Measurements from ENCODE around the gene NEGR1.

Gene NEGR1

GRCh38 chr1:71778940-71779339, 503.4 kb downstream of the NEGR1 start:
- no peak for DNase-seq (ENCODE audit: low spot score)

GRCh38 chr1:71777094-71777493, 505.2 kb downstream of the NEGR1 start:
- DNase-seq (ENCODE audit: low spot score) = no peak

- no peak for DNase-seq (ENCODE audit: low spot score)
Measured at GRCh38 chr1:71774705-71775104, 507.6 kb downstream of the NEGR1 start.

- no peak for DNase-seq (ENCODE audit: low spot score)
Measured at GRCh38 chr1:71770121-71770520, 512.2 kb downstream of the NEGR1 start.

- no peak for DNase-seq (ENCODE audit: low spot score)
Measured at GRCh38 chr1:71766748-71767147, 515.6 kb downstream of the NEGR1 start.

GRCh38 chr1:71762514-71763255, 519.7 kb downstream of the NEGR1 start:
- no peak for DNase-seq (ENCODE audit: low spot score)

- DNase-seq (ENCODE audit: low spot score) = no peak
Measured at GRCh38 chr1:71755441-71755840, 526.9 kb downstream of the NEGR1 start.

GRCh38 chr1:71753746-71754145, 528.6 kb downstream of the NEGR1 start:
- no peak for DNase-seq (ENCODE audit: low spot score)

GRCh38 chr1:71745326-71745725, 537.0 kb downstream of the NEGR1 start:
- DNase-seq (ENCODE audit: low spot score) = no peak

GRCh38 chr1:71743862-71744261, 538.5 kb downstream of the NEGR1 start:
- DNase-seq (ENCODE audit: low spot score) = no peak

- DNase-seq (ENCODE audit: low spot score) = no peak
Measured at GRCh38 chr1:71738910-71739309, 543.4 kb downstream of the NEGR1 start.

- DNase-seq (ENCODE audit: low spot score) = no peak
Measured at GRCh38 chr1:71738256-71738655, 544.1 kb downstream of the NEGR1 start.

GRCh38 chr1:71737768-71738167, 544.6 kb downstream of the NEGR1 start:
- DNase-seq (ENCODE audit: low spot score) = no peak

GRCh38 chr1:71733121-71733520, 549.2 kb downstream of the NEGR1 start:
- DNase-seq (ENCODE audit: low spot score) = no peak

- no peak for DNase-seq (ENCODE audit: low spot score)
Measured at GRCh38 chr1:71721532-71721931, 560.8 kb downstream of the NEGR1 start.

- DNase-seq (ENCODE audit: low spot score) = no peak
Measured at GRCh38 chr1:71719330-71719729, 563.0 kb downstream of the NEGR1 start.

GRCh38 chr1:71717186-71717585, 565.2 kb downstream of the NEGR1 start:
- no peak for DNase-seq (ENCODE audit: low spot score)

- no peak for DNase-seq (ENCODE audit: low spot score)
Measured at GRCh38 chr1:71711456-71711855, 570.9 kb downstream of the NEGR1 start.

GRCh38 chr1:71706029-71706671, 576.2 kb downstream of the NEGR1 start:
- DNase-seq (ENCODE audit: low spot score) = no peak

- no peak for DNase-seq (ENCODE audit: low spot score)
Measured at GRCh38 chr1:71698186-71698585, 584.2 kb downstream of the NEGR1 start.

GRCh38 chr1:71695821-71696220, 586.5 kb downstream of the NEGR1 start:
- DNase-seq (ENCODE audit: low spot score) = no peak

GRCh38 chr1:71695084-71695483, 587.3 kb downstream of the NEGR1 start:
- no peak for DNase-seq (ENCODE audit: low spot score)

- DNase-seq (ENCODE audit: low spot score) = no peak
Measured at GRCh38 chr1:71693581-71693980, 588.8 kb downstream of the NEGR1 start.

- no peak for DNase-seq (ENCODE audit: low spot score)
Measured at GRCh38 chr1:71689635-71690034, 592.7 kb downstream of the NEGR1 start.
